HG02642 (cell line): ENCODE results near the gene PHF10.
"Not testable (repeated sequence)": the region's sequence is repeated elsewhere in the genome, so short reads cannot be mapped to it uniquely, and the experiment has no call there.

Experiments used
- ATAC-seq: cut with Tn5 transposase; IDR thresholded peaks from one replicate; pipeline ENCODE4 v1.9.1; 2021; ENCODE audit warnings: mild to moderate bottlenecking; ENCODE audit not compliant: unreplicated experiment, poor library complexity

The PHF10 gene

GRCh38 chr6:169723991-169724493 is 258 bp downstream of the PHF10 start:
- ATAC-seq = peak; percentile 54

GRCh38 chr6:169723200-169723909 is 945 bp downstream of the PHF10 start:
- peak; percentile 42 for ATAC-seq

GRCh38 chr6:169722362-169723199 is 1.7 kb downstream of the PHF10 start:
- peak; percentile 18 for ATAC-seq

- ATAC-seq = no peak
These were observed 4.0 kb downstream of the PHF10 start for GRCh38 chr6:169720207-169720855.

- ATAC-seq = no peak
These were observed 5.2 kb downstream of the PHF10 start for GRCh38 chr6:169719117-169719516.

GRCh38 chr6:169714595-169714994 is 9.7 kb downstream of the PHF10 start:
- ATAC-seq = no peak

- no peak for ATAC-seq
These were observed 10.1 kb downstream of the PHF10 start for GRCh38 chr6:169714178-169714577.

GRCh38 chr6:169710009-169710408 is 14.3 kb downstream of the PHF10 start:
- no peak for ATAC-seq

GRCh38 chr6:169709293-169709692 is 15.0 kb downstream of the PHF10 start:
- ATAC-seq = no peak

GRCh38 chr6:169707772-169708171 is 16.5 kb downstream of the PHF10 start:
- no peak for ATAC-seq

GRCh38 chr6:169702840-169703246 is 21.5 kb downstream of the PHF10 start:
- no peak for ATAC-seq

- ATAC-seq = peak; percentile 95
These were observed 22.1 kb downstream of the PHF10 start, which contains the start of the genes C6orf120 and WDR27 for GRCh38 chr6:169701954-169702839. C6orf120 (plus strand) TSS chr6:169702126; CDS start chr6:169702460, 334 bp downstream. WDR27 (minus strand) TSS chr6:169702029; CDS start chr6:169689005, 13,024 bp downstream.

GRCh38 chr6:169701311-169701953 is 22.9 kb downstream of the PHF10 start:
- peak; percentile 18 for ATAC-seq

- no peak for ATAC-seq
These were observed 24.0 kb downstream of the PHF10 start for GRCh38 chr6:169700296-169700695.

GRCh38 chr6:169697115-169697514 is 27.2 kb downstream of the PHF10 start:
- not testable (repeated sequence) for ATAC-seq

GRCh38 chr6:169695131-169695530 is 29.2 kb downstream of the PHF10 start:
- ATAC-seq = no peak

GRCh38 chr6:169692516-169692915 is 31.8 kb downstream of the PHF10 start:
- no peak for ATAC-seq

- no peak for ATAC-seq
These were observed 33.0 kb downstream of the PHF10 start for GRCh38 chr6:169691260-169691659.

GRCh38 chr6:169689287-169689686 is 35.0 kb downstream of the PHF10 start:
- ATAC-seq = no peak
